Adrenal gland (tissue), 12 donors: ENCODE measurements around the gene GALE. TPM values are rescaled to one million over a fixed set of nuclear protein-coding genes. Genes with fewer than 3 reads are reported as not detected.
A peak's percentile ranks its signal among the peaks of the same experiment; 100 is the strongest.

Source experiments
- DNase-seq, 7 donors: peaks; one replicate each; pipeline ENCODE4 v3.0.0-alpha.2; 2019 to 2020
- H3K27ac ChIP-seq, 5 donors: fragments of 200-600 bp; sonication (generic) in 4 of 5; 1 replicate in 3 of 5; 2 replicates in 2 of 5; pipeline versions ENCODE4 v1.5.1 to v1.8.0; 2016 to 2020; ENCODE audit warnings: mild to moderate bottlenecking in 1 of 5
- H3K27me3 ChIP-seq: fragments of 200-600 bp; 2 replicates; pipeline ENCODE4 v1.8.0; 2021
- H3K36me3 ChIP-seq, 2 donors: fragments of 200-600 bp; replicated peaks in 1 of 2; 1 replicate in 1 of 2; 2 replicates in 1 of 2; pipeline versions ENCODE4 v1.5.1 to v1.8.0; 2018 to 2022
- H3K4me1 ChIP-seq, 2 donors: fragments of 200-600 bp; replicated peaks in 1 of 2; 1 replicate in 1 of 2; 2 replicates in 1 of 2; pipeline versions ENCODE4 v1.5.1 to v1.8.0; 2018 to 2021
- H3K4me3 ChIP-seq, 4 donors: fragments of 200-600 bp; sonication (generic) in 3 of 4; one replicate each; pipeline ENCODE4 v1.5.1; 2016 to 2018
- H3K9me3 ChIP-seq, 3 donors: fragments of 200-600 bp; sonication (generic) in 1 of 3; replicated peaks in 1 of 3; 1 replicate in 2 of 3; 2 replicates in 1 of 3; pipeline versions ENCODE4 v1.5.1 to v1.8.0; 2016 to 2021
- CTCF ChIP-seq, 6 experiments: fragments of 450-650 bp in 4 of 6; fragments of 200-600 bp in 2 of 6; sonication (generic) in 1 of 6; IDR thresholded peaks; 1 replicate in 5 of 6; 2 replicates in 1 of 6; pipeline versions ENCODE4 v1.5.1 to v1.8.0; 2016 to 2021; ENCODE audit warnings: antibody characterized with exemption in 6 of 6, mild to moderate bottlenecking in 2 of 6, moderate library complexity in 1 of 6
- POLR2A ChIP-seq, 2 donors: fragments of 450-650 bp; IDR thresholded peaks; one replicate each; pipeline ENCODE4 v1.6.1; 2017; ENCODE audit warnings: antibody characterized with exemption in 2 of 2, mild to moderate bottlenecking in 2 of 2, moderate library complexity in 1 of 2
- WGBS, 4 donors: extraction: QIAGEN DNeasy Blood & Tissue Kit in 2 of 4; methylation state at CpG; one replicate each; pipeline versions ENCODE4 v1.1.5 to v1.1.7; 2013 to 2017; 5-methylcytosine and 5-hydroxymethylcytosine counted together
- intact Hi-C, 2 donors: fragments of 100-400 bp; cut with DNase I; formaldehyde crosslinking; loops; one replicate each; pipeline versions ENCODE4 v1.14.1 to v1.15.0; 2022 to 2023
- polyA plus RNA-seq, 3 donors: library from polyadenylated mRNA; stranded (reverse); fragments of 200-250 nt in 2 of 3; fragments of 350-450 nt in 1 of 3; fragmentation: Illumina TruSeq in 1 of 3; extraction: RNeasy Lipid Tissue Mini Kit (QIAGEN cat#74804) in 1 of 3; gene quantifications; one replicate each; pipeline ENCODE4 v1.2.3, GENCODE V29; 2013 to 2014
- total RNA-seq, 9 donors: library from RNA; depleted of rRNA in 4 of 9; stranded (reverse); fragments of >200 nt in 4 of 9; fragments of 120-200 nt in 1 of 9; fragmentation: NEBNext Ultra II Directional in 1 of 9; extraction: Animal tissue kit (Norgen Biotek cat#: 25700) in 1 of 9; gene quantifications; one replicate each; pipeline versions ENCODE4 v1.1.0 to v1.2.4, GENCODE V29; 2013 to 2023
- donor health status: healthy with polysubstance abuse.
- donor health status: Bipolar disorder and iron deficiency.
- donor health status: DM: yes; HTN: yes; CAD: no.
- donor health status: DM: no; HTN: no; CAD: no.
- donor health status: DM: no; HTN: no; CAD: no.
- donor health status: DM: yes; HTN: yes; CAD: no.

The GALE gene
- total and polyA plus RNA-seq, 12 donors: 12.0 to 80.8 (median 29.9) TPM

- intact Hi-C loops: loop anchor here in 1 of 2 donors (10.0 kb wide), 1 partner anchor 63 kb away; the partner anchor contains the start of gene FUCA1
- DNase-seq: peak in 3 of 7 donors; percentile 37 to 57 (median 53)
- WGBS, 4 donors: 15 to 37% (median 25%) methylated on average over 4 to 19 of the region's 19 CpGs
- TF ChIP-seq POLR2A (IDR thresholded peaks at IDR 0.05) (no peak), CTCF (IDR thresholded peaks at IDR 0.05) (no peak)
- Histone ChIP-seq H3K4me3 (peak overlapping the region in 3 of 4 donors; percentile 43 to 60 (median 49)), H3K4me1 (peaks cover 11 to 20% of the 10 kb centered on the region in 2 donors), H3K27ac (peak overlapping the region in 4 of 5 donors; percentile 84 to 88 (median 86)), H3K27me3 (no peaks in the 10 kb centered on the region), H3K36me3 (peaks cover 0 to 15% of the 10 kb centered on the region in 2 donors), H3K9me3 (no peaks in the 10 kb centered on the region)
Observed at GRCh38 chr1:23801338-23801748, 789 bp upstream of the GALE start.

GRCh38 chr1:23799570-23800399 is 769 bp downstream of the GALE start:
- intact Hi-C loops: loop anchor here in 1 of 2 donors (10.0 kb wide), 1 partner anchor 65 kb away; the partner anchor contains the start of gene FUCA1
- peak; percentile 61 to 89 (median 87) for DNase-seq
- Histone ChIP-seq H3K9me3 (no peaks in the 10 kb centered on the region), H3K4me1 (peaks cover 11 to 20% of the 10 kb centered on the region in 2 donors), H3K27me3 (no peaks in the 10 kb centered on the region), H3K4me3 (peak overlapping the region; percentile 16 to 60 (median 52)), H3K27ac (peak overlapping the region; percentile 42 to 88 (median 85)), H3K36me3 (peaks cover 0 to 25% of the 10 kb centered on the region in 2 donors)
- 0 to 3% (median 2%) methylated on average over 10 to 48 of the region's 48 CpGs for WGBS, 4 donors
- TF ChIP-seq CTCF (IDR thresholded peaks at IDR 0.05): no peak
- TF ChIP-seq POLR2A (IDR thresholded peaks at IDR 0.05): peak in 1 of 2 donors; percentile 79

- H3K27me3 ChIP-seq: no peaks in the 10 kb centered on the region
- H3K27ac ChIP-seq: peak overlapping the region in 4 of 5 donors; percentile 84 to 88 (median 86)
- peaks cover 0 to 27% of the 10 kb centered on the region in 2 donors for H3K36me3 ChIP-seq
- DNase-seq: no peak
- intact Hi-C loops: no loop called here
- 60 to 79% (median 62%) methylated on average over 6 to 7 of the region's 7 CpGs for WGBS, 4 donors
- peaks cover 11 to 20% of the 10 kb centered on the region in 2 donors for H3K4me1 ChIP-seq
- TF ChIP-seq CTCF (IDR thresholded peaks at IDR 0.05): no peak
- TF ChIP-seq POLR2A (IDR thresholded peaks at IDR 0.05): no peak
- H3K9me3 ChIP-seq: no peaks in the 10 kb centered on the region
- peak overlapping the region in 1 of 4 donors; percentile 60 for H3K4me3 ChIP-seq
Observed at GRCh38 chr1:23799255-23799569, 1.3 kb downstream of the GALE start.

- Histone ChIP-seq H3K36me3 (peaks cover 0 to 23% of the 10 kb centered on the region in 2 donors), H3K4me3 (no peak overlapping the region), H3K27ac (peak overlapping the region in 3 of 5 donors; percentile 84 to 87 (median 85)), H3K27me3 (no peaks in the 10 kb centered on the region), H3K4me1 (peaks cover 11 to 20% of the 10 kb centered on the region in 2 donors), H3K9me3 (no peaks in the 10 kb centered on the region)
- TF ChIP-seq POLR2A (IDR thresholded peaks at IDR 0.05) (no peak), CTCF (IDR thresholded peaks at IDR 0.05) (no peak)
- intact Hi-C loops: no loop called here
- DNase-seq: peak in 3 of 7 donors; percentile 33 to 42 (median 39)
- 79 to 88% (median 86%) methylated on average over 9 to 12 of the region's 12 CpGs for WGBS, 4 donors
Observed at GRCh38 chr1:23798662-23799142, 1.9 kb downstream of the GALE start.
